Mesendoderm (in vitro differentiated cells): ENCODE data around the gene IRF7.

ENCODE experiments used
- DNase-seq: peaks from one replicate; pipeline ENCODE4 v3.0.0; 2013
- H2AK5ac ChIP-seq: 2 replicates; pipeline ENCODE4 v1.6.1; 2013; ENCODE audit warnings: low read length, inconsistent platforms
- H2BK120ac ChIP-seq: 2 replicates; pipeline ENCODE4 v1.6.1; 2013; ENCODE audit warnings: low read depth, mild to moderate bottlenecking, low read length, moderate library complexity, mixed read lengths
- H2BK15ac ChIP-seq: replicated peaks from 2 replicates; pipeline ENCODE4 v1.6.1; 2013; ENCODE audit warnings: low read depth, mild to moderate bottlenecking, moderate library complexity
- H2BK5ac ChIP-seq: 2 replicates; pipeline ENCODE4 v1.6.1; 2013; ENCODE audit warnings: low read length, inconsistent platforms
- H3K18ac ChIP-seq: 2 replicates; pipeline ENCODE4 v1.6.1; 2013; ENCODE audit warnings: mild to moderate bottlenecking, low read length, mixed read lengths
- H3K23ac ChIP-seq: one replicate; pipeline ENCODE4 v1.6.1; 2013; ENCODE audit warnings: low read length
- H3K27ac ChIP-seq: 2 replicates; pipeline ENCODE4 v1.5.1; 2013; ENCODE audit warnings: low read depth, mild to moderate bottlenecking, inconsistent platforms, low read length, moderate library complexity
- H3K27me3 ChIP-seq: 2 replicates; pipeline ENCODE4 v1.6.1; 2013; ENCODE audit warnings: low read length, control low read depth, mild to moderate bottlenecking, inconsistent platforms; ENCODE audit not compliant: insufficient read depth, poor library complexity
- H3K36me3 ChIP-seq: 2 replicates; pipeline ENCODE4 v1.6.1; 2013; ENCODE audit warnings: low read length, inconsistent platforms; ENCODE audit not compliant: control insufficient read depth, insufficient read depth
- H3K4ac ChIP-seq: one replicate; pipeline ENCODE4 v1.6.1; 2013; ENCODE audit warnings: low read depth, mild to moderate bottlenecking, low read length, moderate library complexity
- H3K4me1 ChIP-seq: 2 replicates; pipeline ENCODE4 v1.6.1; 2013; ENCODE audit warnings: low read depth, low read length, inconsistent platforms; ENCODE audit not compliant: control insufficient read depth
- H3K4me2 ChIP-seq: 2 replicates; pipeline ENCODE4 v1.6.1; 2013; ENCODE audit warnings: low read length
- H3K4me3 ChIP-seq: 2 replicates; pipeline ENCODE4 v1.5.1; 2013; ENCODE audit warnings: mild to moderate bottlenecking, low read length
- H3K56ac ChIP-seq: one replicate; pipeline ENCODE4 v1.6.1; 2013; ENCODE audit warnings: low read length
- H3K79me1 ChIP-seq: 2 replicates; pipeline ENCODE4 v1.6.1; 2013; ENCODE audit warnings: low read length, inconsistent platforms
- H3K79me2 ChIP-seq: 2 replicates; pipeline ENCODE4 v1.6.1; 2013; ENCODE audit warnings: mild to moderate bottlenecking, low read length; ENCODE audit not compliant: control insufficient read depth, insufficient read depth
- H3K9ac ChIP-seq: 2 replicates; pipeline ENCODE4 v1.6.1; 2013; ENCODE audit warnings: low read length, inconsistent platforms
- H4K5ac ChIP-seq: one replicate; pipeline ENCODE4 v1.6.1; 2013; ENCODE audit warnings: low read length
- H4K8ac ChIP-seq: one replicate; pipeline ENCODE4 v1.6.1; 2013; ENCODE audit warnings: low read depth, mild to moderate bottlenecking, control low read depth, low read length, moderate library complexity
- WGBS: extraction: QIAGEN DNeasy Blood & Tissue Kit; methylation state at CpG from one replicate; pipeline ENCODE4 v1.1.7; 2013; ENCODE audit warnings: low lambda C conversion rate, missing lambda C conversion rate; ENCODE audit not compliant: insufficient coverage; ENCODE audit errors: extremely low coverage; 5-methylcytosine and 5-hydroxymethylcytosine counted together

IRF7 gene

DNA sequence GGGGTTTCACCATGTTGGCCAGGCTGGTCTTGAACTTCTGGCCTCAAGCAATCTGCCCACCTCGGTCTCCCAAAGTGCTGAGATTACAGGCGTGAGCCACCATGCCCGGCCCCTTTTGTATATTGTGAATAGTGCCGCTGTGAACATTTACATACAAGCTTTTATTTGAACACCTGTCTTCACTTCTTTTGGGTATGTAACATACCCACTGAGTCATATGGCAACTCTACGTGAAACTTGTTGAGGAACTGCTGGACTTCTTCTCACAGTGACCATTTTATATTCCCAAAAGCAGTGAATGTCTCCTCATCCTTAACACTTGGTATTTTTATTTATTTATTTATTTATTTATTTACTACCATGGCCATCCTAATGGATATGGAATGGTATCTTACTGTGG is 15.1 kb upstream of the IRF7 start:
- no peak overlapping the region for H3K18ac ChIP-seq
- H4K5ac ChIP-seq, result no peak overlapping the region
- no peaks in the 10 kb centered on the region for H3K4me1 ChIP-seq
- no peaks in the 10 kb centered on the region for H3K27me3 ChIP-seq
- no peak overlapping the region for H4K8ac ChIP-seq
- H3K4me3 ChIP-seq, result no peak overlapping the region
- H3K36me3 ChIP-seq, result no peaks in the 10 kb centered on the region
- no peaks in the 10 kb centered on the region for H3K79me2 ChIP-seq
- no peak overlapping the region for H2BK5ac ChIP-seq
- H3K79me1 ChIP-seq, result no peaks in the 10 kb centered on the region
- H3K9ac ChIP-seq, result no peak overlapping the region
- no peak overlapping the region for H2AK5ac ChIP-seq
- no peak overlapping the region for H3K4ac ChIP-seq
- no peak overlapping the region for H3K56ac ChIP-seq
- no peak overlapping the region for H3K23ac ChIP-seq
- H2BK15ac ChIP-seq, result no peak overlapping the region
- no CpG with 5 or more reads among the region's 5 CpGs for WGBS
- H2BK120ac ChIP-seq, result no peak overlapping the region
- H3K27ac ChIP-seq, result no peak overlapping the region
- DNase-seq, result no peak
- no peak overlapping the region for H3K4me2 ChIP-seq

DNA sequence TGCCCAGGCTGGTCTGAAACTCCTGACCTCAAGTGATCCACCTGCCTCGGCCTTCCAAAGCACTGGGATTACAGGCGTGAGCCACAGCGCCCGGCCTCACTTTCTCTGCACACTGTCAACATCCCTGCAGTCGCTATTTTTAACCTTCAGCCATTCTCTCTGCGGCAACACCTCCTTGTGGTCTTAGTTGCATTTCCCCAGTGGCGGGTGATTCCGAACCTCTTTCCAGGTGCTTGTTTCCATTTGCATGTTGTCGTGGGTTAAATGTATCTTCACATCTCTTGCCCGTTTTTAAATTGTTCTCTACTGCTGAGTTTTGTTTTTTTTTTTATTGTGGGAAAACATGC is 13.5 kb upstream of the IRF7 start:
- no peak overlapping the region for H3K4ac ChIP-seq
- no peak overlapping the region for H3K4me3 ChIP-seq
- no peak overlapping the region for H2BK15ac ChIP-seq
- no peak overlapping the region for H2BK120ac ChIP-seq
- no peak overlapping the region for H2AK5ac ChIP-seq
- H3K18ac ChIP-seq, result no peak overlapping the region
- no peak overlapping the region for H3K4me2 ChIP-seq
- no peak overlapping the region for H3K23ac ChIP-seq
- H2BK5ac ChIP-seq, result no peak overlapping the region
- no peak overlapping the region for H3K27ac ChIP-seq
- H3K4me1 ChIP-seq, result no peaks in the 10 kb centered on the region
- DNase-seq, result peak; percentile 50
- no peak overlapping the region for H3K56ac ChIP-seq
- H4K5ac ChIP-seq, result no peak overlapping the region
- H3K9ac ChIP-seq, result no peak overlapping the region
- H3K27me3 ChIP-seq, result no peaks in the 10 kb centered on the region
- no peaks in the 10 kb centered on the region for H3K79me1 ChIP-seq
- H3K79me2 ChIP-seq, result no peaks in the 10 kb centered on the region
- H3K36me3 ChIP-seq, result no peaks in the 10 kb centered on the region
- no CpG with 5 or more reads among the region's 10 CpGs for WGBS
- no peak overlapping the region for H4K8ac ChIP-seq

DNA sequence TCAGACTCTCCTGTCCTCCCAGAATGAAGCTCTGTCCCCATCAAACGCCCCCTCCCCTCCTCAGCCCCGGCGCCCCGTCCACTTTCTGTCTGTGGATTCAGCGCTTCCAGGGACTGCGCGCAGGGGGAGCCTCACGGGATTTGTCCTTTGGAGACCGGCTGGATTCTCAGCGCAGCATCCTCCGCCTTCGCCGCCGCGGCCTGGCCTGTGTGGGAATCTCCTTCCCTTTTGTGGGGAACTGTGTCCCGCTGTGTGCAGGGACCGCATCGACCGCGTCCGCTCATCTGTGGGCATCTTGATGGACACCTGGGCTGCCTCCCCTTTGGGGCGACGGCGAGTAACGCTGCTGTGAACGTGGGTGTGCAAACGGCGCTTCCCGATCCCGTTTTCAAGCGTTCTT is 12.3 kb upstream of the IRF7 start:
- no peak for DNase-seq
- no peak overlapping the region for H3K4me3 ChIP-seq
- no peak overlapping the region for H3K9ac ChIP-seq
- H3K23ac ChIP-seq, result no peak overlapping the region
- H3K79me1 ChIP-seq, result no peaks in the 10 kb centered on the region
- H3K4me1 ChIP-seq, result no peaks in the 10 kb centered on the region
- no peak overlapping the region for H4K5ac ChIP-seq
- H2BK5ac ChIP-seq, result no peak overlapping the region
- no peak overlapping the region for H3K18ac ChIP-seq
- no peaks in the 10 kb centered on the region for H3K79me2 ChIP-seq
- no peak overlapping the region for H3K56ac ChIP-seq
- H3K4me2 ChIP-seq, result no peak overlapping the region
- no peak overlapping the region for H2BK120ac ChIP-seq
- no CpG with 5 or more reads among the region's 31 CpGs for WGBS
- no peak overlapping the region for H4K8ac ChIP-seq
- H3K4ac ChIP-seq, result no peak overlapping the region
- H3K27ac ChIP-seq, result no peak overlapping the region
- H2BK15ac ChIP-seq, result no peak overlapping the region
- H2AK5ac ChIP-seq, result no peak overlapping the region
- no peaks in the 10 kb centered on the region for H3K36me3 ChIP-seq
- no peaks in the 10 kb centered on the region for H3K27me3 ChIP-seq

DNA sequence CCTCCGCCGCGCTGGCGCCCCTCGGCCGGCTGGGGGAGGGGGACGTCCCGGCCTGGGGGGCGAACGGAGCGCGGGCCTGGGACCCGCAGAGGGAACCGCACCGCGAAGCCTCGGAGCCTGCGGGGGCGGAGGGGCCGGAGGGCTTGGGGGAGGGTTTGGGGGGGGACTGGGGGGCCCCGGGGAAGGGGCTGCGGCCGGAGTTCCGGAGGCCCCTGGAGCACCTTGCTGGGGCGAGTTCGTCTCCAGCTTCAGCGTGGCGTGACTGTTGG is 11.5 kb upstream of the IRF7 start:
- Histone ChIP-seq H3K4ac (peak overlapping the region; percentile 66), H3K23ac (no peak overlapping the region), H3K4me2 (no peak overlapping the region), H3K79me2 (no peaks in the 10 kb centered on the region), H3K4me3 (no peak overlapping the region), H2BK15ac (no peak overlapping the region), H2BK5ac (no peak overlapping the region), H3K36me3 (no peaks in the 10 kb centered on the region), H3K9ac (no peak overlapping the region), H2BK120ac (no peak overlapping the region), H4K5ac (no peak overlapping the region), H3K79me1 (no peaks in the 10 kb centered on the region), H2AK5ac (no peak overlapping the region), H3K27ac (no peak overlapping the region), H4K8ac (no peak overlapping the region), H3K4me1 (no peaks in the 10 kb centered on the region), H3K27me3 (no peaks in the 10 kb centered on the region), H3K56ac (peak overlapping the region; percentile 15), H3K18ac (peak overlapping the region; percentile 82)
- DNase-seq, result no peak
- no CpG with 5 or more reads among the region's 28 CpGs for WGBS

DNA sequence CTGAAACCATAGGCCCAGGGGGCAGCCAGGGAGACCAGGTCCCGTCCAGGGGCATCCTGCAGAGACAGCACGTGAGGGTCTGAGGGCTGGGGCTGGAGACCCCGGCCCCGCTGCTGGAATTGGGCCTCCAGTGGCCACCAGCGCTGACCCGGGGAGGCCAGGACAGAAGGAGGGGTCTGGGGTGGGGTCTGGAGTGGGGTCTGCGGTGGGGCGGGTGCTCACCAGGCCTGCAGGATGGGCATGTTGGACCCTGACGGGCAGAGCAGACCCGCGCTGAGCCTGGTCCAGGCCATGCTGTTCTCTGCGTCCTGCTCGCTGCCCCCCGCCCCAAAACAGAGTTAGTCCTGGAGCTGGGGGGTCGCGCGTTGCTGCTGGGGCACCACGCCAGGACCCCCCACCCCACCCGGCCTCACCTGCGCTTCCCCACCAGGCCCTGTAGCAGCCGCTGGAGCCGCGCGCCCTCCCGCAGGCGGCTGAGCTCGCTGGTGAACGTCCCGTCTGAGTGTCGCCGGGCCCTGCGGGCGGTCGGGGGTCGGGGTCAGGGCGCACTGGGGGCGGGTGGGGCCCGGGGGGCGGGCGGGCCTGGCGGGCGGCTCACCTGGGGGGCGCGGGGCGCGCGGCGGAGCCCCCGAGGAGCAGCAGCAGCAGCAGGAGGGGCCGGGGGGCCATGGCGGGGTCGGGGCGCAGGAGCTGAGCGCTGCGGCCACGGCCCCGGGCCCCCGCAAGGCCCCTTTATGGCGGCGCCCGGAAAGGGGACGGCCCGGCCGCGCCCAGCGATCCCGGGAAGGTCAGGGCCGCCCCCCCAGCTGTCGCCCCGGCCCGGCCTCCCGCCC is 10.9 kb upstream of the IRF7 start, which contains the start of gene SCT:
TSS of gene SCT (minus strand) at position 707 of the 833 bp plus-strand sequence. CDS start at position 669, 38 bp downstream.
- WGBS, result no CpG with 5 or more reads among the region's 72 CpGs
- H3K79me2 ChIP-seq, result no peaks in the 10 kb centered on the region
- H3K56ac ChIP-seq, result peak within 1 kb of the TSS; percentile 70
- no peak within 1 kb of the TSS for H2BK5ac ChIP-seq
- peak within 1 kb of the TSS; percentile 49 for H3K9ac ChIP-seq
- no peak for DNase-seq
- no peak within 1 kb of the TSS for H3K4me2 ChIP-seq
- no peaks in the 10 kb centered on the region for H3K36me3 ChIP-seq
- no peak within 1 kb of the TSS for H2BK15ac ChIP-seq
- H2AK5ac ChIP-seq, result no peak within 1 kb of the TSS
- no peak within 1 kb of the TSS for H4K5ac ChIP-seq
- no peak within 1 kb of the TSS for H2BK120ac ChIP-seq
- H4K8ac ChIP-seq, result no peak within 1 kb of the TSS
- H3K79me1 ChIP-seq, result no peaks in the 10 kb centered on the region
- H3K4me1 ChIP-seq, result no peaks in the 10 kb centered on the region
- peak within 1 kb of the TSS; percentile 66 for H3K4ac ChIP-seq
- H3K4me3 ChIP-seq, result no peak within 1 kb of the TSS
- no peak within 1 kb of the TSS for H3K27ac ChIP-seq
- H3K23ac ChIP-seq, result peak within 1 kb of the TSS; percentile 29
- H3K18ac ChIP-seq, result peak within 1 kb of the TSS; percentile 82
- no peaks in the 10 kb centered on the region for H3K27me3 ChIP-seq
